K562 (cell line): ENCODE data around the gene CREB3L1. TPM values are rescaled to one million over a fixed set of nuclear protein-coding genes. Genes with fewer than 3 reads are reported as not detected.
A peak's percentile ranks its signal among the peaks of the same experiment; 100 is the strongest.

Source experiments
- BMI1 ChIP-seq: fragments of 150-350 bp; IDR thresholded peaks from 2 replicates; pipeline ENCODE4 v1.6.1; 2014; ENCODE audit warnings: low read length
- BRCA1 ChIP-seq, 2 experiments: fragments of 450-650 bp in 1 of 2; sonication (generic) in 1 of 2; formaldehyde crosslinking in 1 of 2; IDR thresholded peaks; 2 replicates each; pipeline versions ENCODE4 v1.5.0 to v1.6.1; 2017 to 2020; ENCODE audit warnings: mild to moderate bottlenecking in 1 of 2, missing genetic modification reagents in 1 of 2
- CBX1 ChIP-seq: sonication (generic); IDR thresholded peaks from 2 replicates; pipeline ENCODE4 v1.6.1; 2016; ENCODE audit warnings: antibody characterized with exemption, low read depth, mild to moderate bottlenecking
- CBX5 ChIP-seq: IDR thresholded peaks from 2 replicates; pipeline ENCODE4 v1.6.1; 2014; ENCODE audit warnings: low read depth, borderline replicate concordance
- DLX4 ChIP-seq: fragments of 250-450 bp; sonication (Bioruptor Pico); IDR thresholded peaks from 2 replicates; pipeline ENCODE4 v1.6.1; 2021; ENCODE audit warnings: mild to moderate bottlenecking
- ERF ChIP-seq: fragments of 450-650 bp; formaldehyde crosslinking; IDR thresholded peaks from 2 replicates; pipeline ENCODE4 v1.4.0; 2020; ENCODE audit warnings: mild to moderate bottlenecking, mixed read lengths
- ESRRB ChIP-seq: fragments of 250-450 bp; sonication (Bioruptor Pico); IDR thresholded peaks from 2 replicates; pipeline ENCODE4 v1.5.0; 2020; ENCODE audit warnings: mild to moderate bottlenecking, moderate library complexity, borderline replicate concordance
- GTF2B ChIP-seq: IDR thresholded peaks from 2 replicates; pipeline ENCODE4 v1.6.1; 2011; ENCODE audit not compliant: insufficient read length; ENCODE audit errors: extremely low read depth
- HBP1 ChIP-seq: fragments of 450-650 bp; formaldehyde crosslinking; IDR thresholded peaks from 2 replicates; pipeline ENCODE4 v1.4.0; 2022; ENCODE audit warnings: missing genetic modification characterization
- HNRNPLL ChIP-seq: fragments of 200-400 bp; formaldehyde crosslinking; IDR thresholded peaks from 2 replicates; pipeline ENCODE4 v1.6.1; 2017; ENCODE audit warnings: low read length, low read depth, mild to moderate bottlenecking; ENCODE audit not compliant: poor library complexity, severe bottlenecking
- MEF2D ChIP-seq: conservative IDR thresholded peaks from 2 replicates; pipeline ENCODE4 v1.6.1; 2016; ENCODE audit warnings: low read depth, missing genetic modification characterization, missing compliant biosample characterization
- PTRF ChIP-seq: fragments of 450-650 bp; IDR thresholded peaks from 2 replicates; pipeline ENCODE4 v1.6.1; 2016; ENCODE audit warnings: mild to moderate bottlenecking, missing genetic modification characterization, missing compliant biosample characterization
- RBBP5 ChIP-seq: fragments of 200-600 bp; sonication (generic); IDR thresholded peaks from 2 replicates; pipeline ENCODE4 v1.6.1; 2012; ENCODE audit warnings: borderline replicate concordance, mild to moderate bottlenecking, low read length, control low read depth, inconsistent platforms; ENCODE audit not compliant: insufficient read depth, poor library complexity, severe bottlenecking
- THAP7 ChIP-seq: fragments of 250-450 bp; sonication (Bioruptor Pico); IDR thresholded peaks from 2 replicates; pipeline ENCODE4 v1.5.0; 2021
- YBX1 ChIP-seq: fragments of 450-650 bp; IDR thresholded peaks from 2 replicates; pipeline ENCODE4 v1.7.1; 2016; ENCODE audit warnings: mild to moderate bottlenecking
- ZBTB9 ChIP-seq: fragments of 450-650 bp; formaldehyde crosslinking; IDR thresholded peaks from 2 replicates; pipeline ENCODE4 v1.4.0; 2020; ENCODE audit warnings: mild to moderate bottlenecking, moderate library complexity
- ZFX ChIP-seq: sonication (generic); formaldehyde crosslinking; IDR thresholded peaks from 2 replicates; pipeline ENCODE4 v1.8.0; 2022; ENCODE audit warnings: mild to moderate bottlenecking, missing genetic modification reagents, moderate library complexity
- ZNF175 ChIP-seq: fragments of 200-800 bp; sonication (Bioruptor generic); IDR thresholded peaks from 2 replicates; pipeline ENCODE4 v1.6.1; 2016; ENCODE audit warnings: low read depth, mild to moderate bottlenecking, missing genetic modification characterization, missing compliant biosample characterization
- ZNF512 ChIP-seq: IDR thresholded peaks from 2 replicates; pipeline ENCODE4 v1.6.1; 2016; ENCODE audit warnings: missing genetic modification characterization, missing compliant biosample characterization
- ZNF699 ChIP-seq: fragments of 250-450 bp; sonication (Bioruptor Pico); IDR thresholded peaks from 2 replicates; pipeline ENCODE4 v1.8.0; 2021; ENCODE audit warnings: mild to moderate bottlenecking, moderate library complexity; ENCODE audit not compliant: insufficient replicate concordance
- polyA plus RNA-seq, 8 experiments: library from polyadenylated mRNA; depleted of rRNA in 4 of 8; stranded (reverse) in 5 of 8; unstranded in 3 of 8; fragments of >200 nt; fragmentation: Nextera tagmentation in 2 of 8; fragmentation: Illumina TruSeq in 1 of 8; extraction: Ambion mirVana in 2 of 8; extraction: Trizol in 1 of 8; gene quantifications; 2 replicates each; pipeline versions ENCODE4 v1.2.1 to v1.2.3, GENCODE V29; 2011 to 2014; ENCODE audit warnings: inconsistent platforms in 1 of 8, missing spikeins in 1 of 8
- total RNA-seq, 7 experiments: library from RNA; depleted of rRNA in 6 of 7; stranded (reverse); fragments of >200 nt in 6 of 7; fragmentation: Illumina TruSeq in 2 of 7; extraction: Trizol in 2 of 7; gene quantifications; 2 replicates each; pipeline versions ENCODE4 v1.2.1 to v1.2.3, GENCODE V29; 2011 to 2021; ENCODE audit warnings: low replicate concordance in 1 of 7

Gene CREB3L1
- total and polyA plus RNA-seq, 9 of the 15 experiments (the other 6 are each of a cell fraction or from before 2014, with no cell fraction given): 1.2 to 27.6 (median 3.7) TPM

- TF ChIP-seq ZNF512 (tag): no peak
- TF ChIP-seq CBX5: no peak
- TF ChIP-seq THAP7: no peak
- no peak for TF ChIP-seq BRCA1 (IDR thresholded peaks at IDR 0.05)
- TF ChIP-seq BRCA1 (CRISPR knock-in tag; IDR thresholded peaks at IDR 0.05): no peak
- no peak for TF ChIP-seq PTRF (tag)
- 0 out of 2 replicates have a peak, but pooled peaks have one; percentile 72 for TF ChIP-seq CBX1
- TF ChIP-seq RBBP5: peak; percentile 57
- no peak for TF ChIP-seq DLX4 (CRISPR knock-in tag)
- no peak for TF ChIP-seq HNRNPLL
- peak; percentile 93 for TF ChIP-seq ZBTB9
- TF ChIP-seq MEF2D (tag): no peak
- no peak for TF ChIP-seq ERF
- no peak for TF ChIP-seq ZNF699 (CRISPR knock-in tag)
- TF ChIP-seq ZFX (CRISPR knock-in tag): peak; percentile 97
- peak; percentile 56; the same call in 1 of the 2 replicates for TF ChIP-seq ZNF175 (CRISPR knock-in tag)
- TF ChIP-seq YBX1: no peak
- TF ChIP-seq ESRRB (CRISPR knock-in tag): no peak
- peak; percentile 66 for TF ChIP-seq GTF2B
- no peak for TF ChIP-seq BMI1
- no peak for TF ChIP-seq HBP1
Measured at GRCh38 chr11:46242952-46243795, 34.3 kb upstream of the CREB3L1 start (continued).
